MCF 10A (cell line): ENCODE data around the gene LMCD1. TPM values are rescaled to one million over a fixed set of nuclear protein-coding genes. Genes with fewer than 3 reads are reported as not detected.

Source experiments
- BruUV-seq: library from RNA; stranded (reverse); fragments of 400-500 nt; replicated peaks from 2 replicates; lab custom pipeline; 2021; lab: Mats Ljungman, UMichigan
- CTCF ChIA-PET: fragments of 300-600 bp; sonication (Branson Sonifier 250); formaldehyde crosslinking; extraction: SDS; loops from one replicate; lab custom pipeline; 2021; ENCODE audit warnings: antibody characterized with exemption, inconsistent platforms; lab: Yijun Ruan, JAX
- POLR2A ChIA-PET: fragments of 300-600, 350-650 bp; sonication (Branson Sonifier 250); formaldehyde crosslinking; extraction: SDS; loops from one replicate; lab custom pipeline; 2020; ENCODE audit warnings: antibody characterized with exemption, inconsistent platforms; lab: Yijun Ruan, JAX
- DNase-seq: peaks from one replicate; pipeline ENCODE4 v3.0.0-alpha.2; 2018; ENCODE audit not compliant: unreplicated experiment
- H3K27ac Mint-ChIP-seq: one replicate; pipeline ENCODE4 v1.8.0; 2022; ENCODE audit warnings: mild to moderate bottlenecking, low read depth, mixed read lengths; ENCODE audit not compliant: unreplicated experiment
- H3K27me3 Mint-ChIP-seq: one replicate; pipeline ENCODE4 v1.8.0; 2022; ENCODE audit warnings: mixed read lengths; ENCODE audit not compliant: insufficient read depth, unreplicated experiment
- H3K36me3 Mint-ChIP-seq: one replicate; pipeline ENCODE4 v1.8.0; 2022; ENCODE audit warnings: mild to moderate bottlenecking, moderate library complexity, mixed read lengths; ENCODE audit not compliant: insufficient read depth, unreplicated experiment
- H3K4me1 Mint-ChIP-seq: one replicate; pipeline ENCODE4 v1.8.0; 2022; ENCODE audit warnings: mixed read lengths; ENCODE audit not compliant: insufficient read depth, unreplicated experiment
- H3K4me3 Mint-ChIP-seq: one replicate; pipeline ENCODE4 v1.8.0; 2022; ENCODE audit warnings: mild to moderate bottlenecking, moderate library complexity, mixed read lengths; ENCODE audit not compliant: unreplicated experiment
- H3K9me3 Mint-ChIP-seq: one replicate; pipeline ENCODE4 v1.8.0; 2022; ENCODE audit warnings: mixed read lengths; ENCODE audit not compliant: unreplicated experiment
- CTCF ChIP-seq: fragments of 200-600 bp; IDR thresholded peaks from one replicate; pipeline ENCODE4 v1.8.0; 2022; ENCODE audit warnings: antibody characterized with exemption, mild to moderate bottlenecking; ENCODE audit not compliant: unreplicated experiment
- intact Hi-C: fragments of 100-400 bp; cut with micrococcal nuclease; formaldehyde crosslinking; loops from 2 replicates; pipeline ENCODE4 v1.14.1; 2022
- total RNA-seq: library from RNA; stranded (reverse); gene quantifications from 2 replicates; pipeline ENCODE4 v1.2.3, GENCODE V29; 2022

LMCD1 gene
- total RNA-seq, 1 experiment from 2014 or later, result 0.63 TPM

GRCh38 chr3:8482263-8482662 is 19.4 kb upstream of the LMCD1 start:
- ChIA-PET CTCF (interaction anchor here (0.7 kb wide), 2 partner anchors 24 to 140 kb away, joined by 3 to 4 read pairs; no protein-coding TSS in a partner anchor), POLR2A (no interaction called here)
- H3K4me3 Mint-ChIP-seq, result no peak overlapping the region
- H3K27me3 Mint-ChIP-seq, result no peaks in the 10 kb centered on the region
- no peak overlapping the region for H3K27ac Mint-ChIP-seq
- peaks cover 21% of the 10 kb centered on the region for H3K4me1 Mint-ChIP-seq
- TF ChIP-seq CTCF, result no peak
- no TSS peak for BruUV-seq
- H3K9me3 Mint-ChIP-seq, result peaks cover 8% of the 10 kb centered on the region
- DNase-seq, result no peak
- no peaks in the 10 kb centered on the region for H3K36me3 Mint-ChIP-seq
- intact Hi-C loops, result no loop called here

- Mint-ChIP-seq H3K27ac (no peak overlapping the region), H3K4me1 (peaks cover 21% of the 10 kb centered on the region), H3K4me3 (no peak overlapping the region), H3K9me3 (peaks cover 8% of the 10 kb centered on the region), H3K27me3 (no peaks in the 10 kb centered on the region), H3K36me3 (no peaks in the 10 kb centered on the region)
- CTCF ChIA-PET, result interaction anchor here (0.7 kb wide), 2 partner anchors 122 to 1683 kb away, joined by 3 to 4 read pairs; no protein-coding TSS in a partner anchor
- POLR2A ChIA-PET, result no interaction called here
- no TSS peak for BruUV-seq
- peak; percentile 80 for DNase-seq
- intact Hi-C loops, result no loop called here
- no peak for TF ChIP-seq CTCF
These were observed 18.5 kb upstream of the LMCD1 start for GRCh38 chr3:8482960-8483665.

- DNase-seq, result no peak
- BruUV-seq, result no TSS peak
- no peak overlapping the region for H3K27ac Mint-ChIP-seq
- CTCF ChIA-PET, result no interaction called here
- peaks cover 8% of the 10 kb centered on the region for H3K9me3 Mint-ChIP-seq
- no peak for TF ChIP-seq CTCF
- H3K4me3 Mint-ChIP-seq, result no peak overlapping the region
- POLR2A ChIA-PET, result no interaction called here
- no peaks in the 10 kb centered on the region for H3K27me3 Mint-ChIP-seq
- H3K4me1 Mint-ChIP-seq, result peaks cover 24% of the 10 kb centered on the region
- H3K36me3 Mint-ChIP-seq, result no peaks in the 10 kb centered on the region
- intact Hi-C loops, result no loop called here
These were observed 17.0 kb upstream of the LMCD1 start for GRCh38 chr3:8484409-8485140.
